Heart left ventricle (tissue), 16 donors: ENCODE results near the gene CACNA1G. TPM values are rescaled to one million over a fixed set of nuclear protein-coding genes. Genes with fewer than 3 reads are reported as not detected.

Experiments
- ATAC-seq, 4 donors: fragments of 200-7000 bp; cut with Tn5 transposase; one replicate each; pipeline ENCODE4 v1.9.1; 2020 to 2022; ENCODE audit warnings: moderate library complexity in 4 of 4, mild to moderate bottlenecking in 3 of 4, moderate number of reproducible peaks in 1 of 4
- DNase-seq, 5 donors: peaks; one replicate each; pipeline ENCODE4 v3.0.0-alpha.2; 2020
- H3K27ac ChIP-seq, 12 donors: fragments of 200-600 bp; sonication (generic) in 4 of 12; one replicate each; pipeline versions ENCODE4 v1.5.0 to v1.8.0; 2016 to 2022; ENCODE audit warnings: mild to moderate bottlenecking in 2 of 12
- H3K27me3 ChIP-seq, 9 donors: fragments of 200-600 bp; sonication (generic) in 2 of 9; one replicate each; pipeline versions ENCODE4 v1.5.1 to v1.8.0; 2016 to 2022; ENCODE audit warnings: mild to moderate bottlenecking in 3 of 9
- H3K36me3 ChIP-seq, 9 donors: fragments of 200-600 bp; sonication (generic) in 2 of 9; one replicate each; pipeline versions ENCODE4 v1.5.0 to v1.8.0; 2018 to 2022; ENCODE audit warnings: mild to moderate bottlenecking in 2 of 9
- H3K4me1 ChIP-seq, 12 donors: fragments of 200-600 bp; sonication (generic) in 4 of 12; one replicate each; pipeline versions ENCODE4 v1.5.0 to v1.8.0; 2016 to 2022; ENCODE audit warnings: mild to moderate bottlenecking in 3 of 12
- H3K4me3 ChIP-seq, 12 donors: fragments of 200-600 bp; sonication (generic) in 4 of 12; one replicate each; pipeline versions ENCODE4 v1.5.0 to v1.8.0; 2017 to 2022; ENCODE audit warnings: mild to moderate bottlenecking in 9 of 12, moderate library complexity in 4 of 12
- H3K9me3 ChIP-seq, 12 donors: fragments of 200-600 bp; sonication (generic) in 4 of 12; one replicate each; pipeline versions ENCODE4 v1.5.0 to v1.8.0; 2016 to 2022; ENCODE audit warnings: mild to moderate bottlenecking in 1 of 12
- CTCF ChIP-seq, 12 donors: fragments of 200-600 bp; sonication (generic) in 4 of 12; IDR thresholded peaks; one replicate each; pipeline versions ENCODE4 v1.5.0 to v1.8.0; 2018 to 2022; ENCODE audit warnings: antibody characterized with exemption in 12 of 12, mild to moderate bottlenecking in 5 of 12
- POLR2A ChIP-seq, 2 donors: fragments of 450-650 bp; IDR thresholded peaks; one replicate each; pipeline ENCODE4 v1.6.1; 2017; ENCODE audit warnings: antibody characterized with exemption in 2 of 2, mild to moderate bottlenecking in 2 of 2, moderate library complexity in 2 of 2
- WGBS, 4 donors: extraction: QIAGEN DNeasy Blood & Tissue Kit in 2 of 4; methylation state at CpG; one replicate each; pipeline versions ENCODE4 v1.1.5 to v1.1.7; 2013 to 2018; 5-methylcytosine and 5-hydroxymethylcytosine counted together
- intact Hi-C, 10 donors: fragments of 100-400 bp; cut with DNase I; formaldehyde crosslinking; loops; one replicate each; pipeline versions ENCODE4 v1.11.1 to v1.14.2; 2022
- polyA plus RNA-seq, 2 donors: library from polyadenylated mRNA; stranded (reverse); fragments of 200-250 nt; gene quantifications; one replicate each; pipeline ENCODE4 v1.2.3, GENCODE V29; 2013
- total RNA-seq, 9 donors: library from RNA; depleted of rRNA in 2 of 9; stranded (reverse); fragments of >200 nt in 2 of 9; fragmentation: NEBNext Ultra II Directional in 3 of 9; extraction: Animal tissue kit (Norgen Biotek cat#: 25700) in 3 of 9; gene quantifications; one replicate each; pipeline versions ENCODE4 v1.1.0 to v1.2.4, GENCODE V29; 2016 to 2023
- donor health status: ischemic (EF 13 %, LVEDD 7.1; RV severe dilation, severe dysfunction).
- donor health status: healthy with polysubstance abuse.
- donor health status: DM: no; HTN: yes; CAD: no.
- donor health status: DM: no; HTN: no; CAD: no.
- donor health status: ischemic (EF 25% LVEDD 6.9; RV normal size, moderate dysfunction).
- donor health status: ischemic (EF 25% LVEDD 5.7; RV mildly dilated, moderate dysfunction).
- donor health status: healthy.
- donor health status: DM: yes; HTN: yes; CAD: no.
- donor health status: ischemic (EF 35%, LVEDD 5.7; RV mildly dilated, moderate dysfunction).
- donor health status: nonischemic (EF 11% LVEDD 7.7; RV severe dilation, severe dysfunction).
- donor health status: DM: yes; HTN: yes; CAD: no.
- donor health status: PGD.
- donor health status: ischemic (EF 29% LVEDD 5.4; RV normal size, mild dysfunction).
- donor health status: nonischemic (EF 23%, LVEDD 6.1; RV moderate dilation, normal function).

The CACNA1G gene
- total and polyA plus RNA-seq, 11 donors = 0.02 to 0.48 (median 0.13) TPM; not detected in 1

DNA sequence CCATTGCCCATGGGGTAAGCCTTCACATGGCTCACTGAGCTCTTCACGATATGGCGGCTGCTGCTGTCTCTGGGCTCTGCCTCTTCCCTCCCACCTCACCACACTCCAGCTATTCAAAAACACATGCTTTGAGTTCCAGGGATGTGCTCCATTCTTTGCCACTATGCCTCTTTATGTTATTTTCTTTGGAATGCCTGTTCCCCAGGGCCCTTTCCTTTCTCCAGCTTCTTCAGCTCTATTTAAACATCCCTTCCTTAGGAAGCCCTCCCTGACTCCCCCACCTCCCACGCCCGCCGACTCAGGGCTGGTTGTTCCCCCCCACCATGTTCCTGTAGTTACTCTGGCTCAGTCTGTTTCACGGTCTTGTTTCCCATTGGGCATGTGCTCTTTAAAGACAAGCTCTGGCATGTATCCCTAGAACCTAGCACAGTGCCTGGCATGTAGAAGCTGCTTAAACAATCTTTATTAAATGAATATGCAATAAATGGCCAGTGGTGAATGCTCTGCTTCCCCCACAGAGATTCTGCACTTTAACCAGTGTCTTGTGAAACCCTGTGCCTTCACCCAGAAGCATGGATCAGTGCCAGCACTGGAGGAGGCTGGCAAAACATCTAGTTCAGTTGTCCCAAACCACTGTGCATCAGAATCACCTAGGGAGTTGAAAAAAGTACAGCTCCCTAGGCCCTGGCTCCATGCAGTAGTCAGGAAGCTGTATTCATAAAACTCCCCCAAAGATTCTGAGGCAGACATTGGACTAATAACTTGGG is 45.4 kb upstream of the CACNA1G start:
- Histone ChIP-seq H3K4me3 (no peak overlapping the region), H3K4me1 (peaks cover 0 to 30% (median 8%) of the 10 kb centered on the region in 12 donors), H3K27me3 (no peaks in the 10 kb centered on the region), H3K27ac (peak overlapping the region in 2 of 12 donors; percentile 17 to 33), H3K36me3 (no peaks in the 10 kb centered on the region), H3K9me3 (no peaks in the 10 kb centered on the region)
- DNase-seq = peak in 2 of 5 donors; percentile 54 to 62
- TF ChIP-seq POLR2A (IDR thresholded peaks at IDR 0.05) = no peak
- no peak for TF ChIP-seq CTCF (IDR thresholded peaks at IDR 0.05)
- ATAC-seq = peak in 3 of 4 donors; percentile 46 to 55 (median 49)
- intact Hi-C loops = no loop called here
- WGBS, 4 donors = 49 to 68% (median 62%) methylated on average over 6 of the region's 6 CpGs

GRCh38 chr17:50517011-50517410 is 43.5 kb upstream of the CACNA1G start:
- H3K9me3 ChIP-seq = no peaks in the 10 kb centered on the region
- intact Hi-C loops = no loop called here
- H3K27me3 ChIP-seq = no peaks in the 10 kb centered on the region
- DNase-seq = no peak
- peaks cover 0 to 22% (median 0%) of the 10 kb centered on the region in 12 donors for H3K4me1 ChIP-seq
- WGBS, 4 donors = 62 to 88% (median 73%) methylated on average over 4 of the region's 4 CpGs
- H3K36me3 ChIP-seq = no peaks in the 10 kb centered on the region
- no peak overlapping the region for H3K4me3 ChIP-seq
- TF ChIP-seq POLR2A (IDR thresholded peaks at IDR 0.05) = no peak
- no peak for TF ChIP-seq CTCF (IDR thresholded peaks at IDR 0.05)
- ATAC-seq = peak in 2 of 4 donors; percentile 45 to 71
- H3K27ac ChIP-seq = peak overlapping the region in 7 of 12 donors; percentile 17 to 65 (median 39)

- peaks cover 0 to 22% (median 0%) of the 10 kb centered on the region in 12 donors for H3K4me1 ChIP-seq
- no peak for TF ChIP-seq CTCF (IDR thresholded peaks at IDR 0.05)
- TF ChIP-seq POLR2A (IDR thresholded peaks at IDR 0.05) = no peak
- no peaks in the 10 kb centered on the region for H3K27me3 ChIP-seq
- no peaks in the 10 kb centered on the region for H3K9me3 ChIP-seq
- H3K27ac ChIP-seq = peak overlapping the region in 8 of 12 donors; percentile 5 to 65 (median 36)
- intact Hi-C loops = no loop called here
- DNase-seq = no peak
- no peak for ATAC-seq
- no peaks in the 10 kb centered on the region for H3K36me3 ChIP-seq
- 68 to 76% (median 73%) methylated on average over 8 of the region's 8 CpGs for WGBS, 4 donors
- no peak overlapping the region for H3K4me3 ChIP-seq
Observed at GRCh38 chr17:50517504-50518383, 42.8 kb upstream of the CACNA1G start.
